Heart left ventricle (tissue), 16 donors: ENCODE results near the gene TBX1. TPM values are rescaled to one million over a fixed set of nuclear protein-coding genes. Genes with fewer than 3 reads are reported as not detected.

Experiments used
- ATAC-seq, 4 donors: fragments of 200-7000 bp; cut with Tn5 transposase; one replicate each; pipeline ENCODE4 v1.9.1; 2020 to 2022; ENCODE audit warnings: moderate library complexity in 4 of 4, mild to moderate bottlenecking in 3 of 4, moderate number of reproducible peaks in 1 of 4
- DNase-seq, 5 donors: peaks; one replicate each; pipeline ENCODE4 v3.0.0-alpha.2; 2020
- H3K27ac ChIP-seq, 12 donors: fragments of 200-600 bp; sonication (generic) in 4 of 12; one replicate each; pipeline versions ENCODE4 v1.5.0 to v1.8.0; 2016 to 2022; ENCODE audit warnings: mild to moderate bottlenecking in 2 of 12
- H3K27me3 ChIP-seq, 9 donors: fragments of 200-600 bp; sonication (generic) in 2 of 9; one replicate each; pipeline versions ENCODE4 v1.5.1 to v1.8.0; 2016 to 2022; ENCODE audit warnings: mild to moderate bottlenecking in 3 of 9
- H3K36me3 ChIP-seq, 9 donors: fragments of 200-600 bp; sonication (generic) in 2 of 9; one replicate each; pipeline versions ENCODE4 v1.5.0 to v1.8.0; 2018 to 2022; ENCODE audit warnings: mild to moderate bottlenecking in 2 of 9
- H3K4me1 ChIP-seq, 12 donors: fragments of 200-600 bp; sonication (generic) in 4 of 12; one replicate each; pipeline versions ENCODE4 v1.5.0 to v1.8.0; 2016 to 2022; ENCODE audit warnings: mild to moderate bottlenecking in 3 of 12
- H3K4me3 ChIP-seq, 12 donors: fragments of 200-600 bp; sonication (generic) in 4 of 12; one replicate each; pipeline versions ENCODE4 v1.5.0 to v1.8.0; 2017 to 2022; ENCODE audit warnings: mild to moderate bottlenecking in 9 of 12, moderate library complexity in 4 of 12
- H3K9me3 ChIP-seq, 12 donors: fragments of 200-600 bp; sonication (generic) in 4 of 12; one replicate each; pipeline versions ENCODE4 v1.5.0 to v1.8.0; 2016 to 2022; ENCODE audit warnings: mild to moderate bottlenecking in 1 of 12
- CTCF ChIP-seq, 12 donors: fragments of 200-600 bp; sonication (generic) in 4 of 12; IDR thresholded peaks; one replicate each; pipeline versions ENCODE4 v1.5.0 to v1.8.0; 2018 to 2022; ENCODE audit warnings: antibody characterized with exemption in 12 of 12, mild to moderate bottlenecking in 5 of 12
- POLR2A ChIP-seq, 2 donors: fragments of 450-650 bp; IDR thresholded peaks; one replicate each; pipeline ENCODE4 v1.6.1; 2017; ENCODE audit warnings: antibody characterized with exemption in 2 of 2, mild to moderate bottlenecking in 2 of 2, moderate library complexity in 2 of 2
- WGBS, 4 donors: extraction: QIAGEN DNeasy Blood & Tissue Kit in 2 of 4; methylation state at CpG; one replicate each; pipeline versions ENCODE4 v1.1.5 to v1.1.7; 2013 to 2018; 5-methylcytosine and 5-hydroxymethylcytosine counted together
- intact Hi-C, 10 donors: fragments of 100-400 bp; cut with DNase I; formaldehyde crosslinking; loops; one replicate each; pipeline versions ENCODE4 v1.11.1 to v1.14.2; 2022
- polyA plus RNA-seq, 2 donors: library from polyadenylated mRNA; stranded (reverse); fragments of 200-250 nt; gene quantifications; one replicate each; pipeline ENCODE4 v1.2.3, GENCODE V29; 2013
- total RNA-seq, 9 donors: library from RNA; depleted of rRNA in 2 of 9; stranded (reverse); fragments of >200 nt in 2 of 9; fragmentation: NEBNext Ultra II Directional in 3 of 9; extraction: Animal tissue kit (Norgen Biotek cat#: 25700) in 3 of 9; gene quantifications; one replicate each; pipeline versions ENCODE4 v1.1.0 to v1.2.4, GENCODE V29; 2016 to 2023
- donor health status: ischemic (EF 13 %, LVEDD 7.1; RV severe dilation, severe dysfunction).
- donor health status: healthy with polysubstance abuse.
- donor health status: DM: no; HTN: yes; CAD: no.
- donor health status: DM: no; HTN: no; CAD: no.
- donor health status: ischemic (EF 25% LVEDD 6.9; RV normal size, moderate dysfunction).
- donor health status: ischemic (EF 25% LVEDD 5.7; RV mildly dilated, moderate dysfunction).
- donor health status: healthy.
- donor health status: DM: yes; HTN: yes; CAD: no.
- donor health status: ischemic (EF 35%, LVEDD 5.7; RV mildly dilated, moderate dysfunction).
- donor health status: nonischemic (EF 11% LVEDD 7.7; RV severe dilation, severe dysfunction).
- donor health status: DM: yes; HTN: yes; CAD: no.
- donor health status: PGD.
- donor health status: ischemic (EF 29% LVEDD 5.4; RV normal size, mild dysfunction).
- donor health status: nonischemic (EF 23%, LVEDD 6.1; RV moderate dilation, normal function).

Gene TBX1
- total and polyA plus RNA-seq, 11 donors: 0.11 to 3.1 (median 0.97) TPM; not detected in 1

GRCh38 chr22:19753090-19753842 is 7.3 kb upstream of the TBX1 start:
- WGBS, 4 donors: 84 to 95% (median 87%) methylated on average over 9 to 10 of the region's 10 CpGs
- Histone ChIP-seq H3K9me3 (no peaks in the 10 kb centered on the region), H3K27ac (no peak overlapping the region), H3K4me3 (no peak overlapping the region), H3K27me3 (peaks cover 35 to 69% (median 47%) of the 10 kb centered on the region in 9 donors), H3K36me3 (no peaks in the 10 kb centered on the region), H3K4me1 (peaks cover 0 to 28% (median 9%) of the 10 kb centered on the region in 12 donors)
- TF ChIP-seq POLR2A (IDR thresholded peaks at IDR 0.05): no peak
- intact Hi-C loops: no loop called here
- ATAC-seq (no peak), DNase-seq (no peak)

GRCh38 chr22:19753996-19754700 is 6.4 kb upstream of the TBX1 start:
- H3K4me1 ChIP-seq: peaks cover 0 to 35% (median 9%) of the 10 kb centered on the region in 12 donors
- no peak for ATAC-seq
- H3K27ac ChIP-seq: no peak overlapping the region
- WGBS, 4 donors: 61 to 81% (median 65%) methylated on average over 12 to 14 of the region's 14 CpGs
- no peaks in the 10 kb centered on the region for H3K36me3 ChIP-seq
- H3K4me3 ChIP-seq: no peak overlapping the region
- peaks cover 44 to 78% (median 55%) of the 10 kb centered on the region in 9 donors for H3K27me3 ChIP-seq
- H3K9me3 ChIP-seq: no peaks in the 10 kb centered on the region
- no peak for DNase-seq
- intact Hi-C loops: no loop called here
- TF ChIP-seq CTCF (IDR thresholded peaks at IDR 0.05) (no peak), POLR2A (IDR thresholded peaks at IDR 0.05) (no peak)

DNA sequence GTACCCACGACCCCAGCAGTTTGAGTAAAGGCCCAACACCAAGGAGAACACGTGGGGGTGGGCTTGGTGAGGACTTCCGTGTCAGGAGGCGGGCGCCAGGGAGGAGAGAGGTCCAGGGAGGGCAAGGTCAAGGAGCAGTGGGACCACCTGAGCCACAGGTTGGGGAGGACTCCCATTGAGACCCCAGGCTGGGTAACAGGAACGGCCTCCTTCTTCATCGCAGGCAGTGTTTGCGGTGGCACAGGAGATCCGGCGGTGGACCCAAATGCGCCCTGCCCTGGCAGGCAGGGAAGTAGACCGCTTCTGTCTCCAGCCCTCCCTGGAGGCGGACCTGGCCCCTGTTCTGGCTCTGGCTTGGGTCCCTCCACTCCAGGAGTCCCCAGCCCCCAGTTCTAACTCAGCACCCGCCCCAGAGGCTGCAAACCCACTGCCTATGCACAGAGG is 5.9 kb upstream of the TBX1 start:
- DNase-seq (no peak), ATAC-seq (no peak)
- Histone ChIP-seq H3K27me3 (peaks cover 50 to 84% (median 61%) of the 10 kb centered on the region in 9 donors), H3K4me1 (peaks cover 0 to 41% (median 13%) of the 10 kb centered on the region in 12 donors), H3K4me3 (no peak overlapping the region), H3K27ac (no peak overlapping the region), H3K9me3 (no peaks in the 10 kb centered on the region), H3K36me3 (no peaks in the 10 kb centered on the region)
- TF ChIP-seq CTCF (IDR thresholded peaks at IDR 0.05): no peak
- no peak for TF ChIP-seq POLR2A (IDR thresholded peaks at IDR 0.05)
- intact Hi-C loops: no loop called here
- 33 to 67% (median 42%) methylated on average over 7 to 14 of the region's 14 CpGs for WGBS, 4 donors

DNA sequence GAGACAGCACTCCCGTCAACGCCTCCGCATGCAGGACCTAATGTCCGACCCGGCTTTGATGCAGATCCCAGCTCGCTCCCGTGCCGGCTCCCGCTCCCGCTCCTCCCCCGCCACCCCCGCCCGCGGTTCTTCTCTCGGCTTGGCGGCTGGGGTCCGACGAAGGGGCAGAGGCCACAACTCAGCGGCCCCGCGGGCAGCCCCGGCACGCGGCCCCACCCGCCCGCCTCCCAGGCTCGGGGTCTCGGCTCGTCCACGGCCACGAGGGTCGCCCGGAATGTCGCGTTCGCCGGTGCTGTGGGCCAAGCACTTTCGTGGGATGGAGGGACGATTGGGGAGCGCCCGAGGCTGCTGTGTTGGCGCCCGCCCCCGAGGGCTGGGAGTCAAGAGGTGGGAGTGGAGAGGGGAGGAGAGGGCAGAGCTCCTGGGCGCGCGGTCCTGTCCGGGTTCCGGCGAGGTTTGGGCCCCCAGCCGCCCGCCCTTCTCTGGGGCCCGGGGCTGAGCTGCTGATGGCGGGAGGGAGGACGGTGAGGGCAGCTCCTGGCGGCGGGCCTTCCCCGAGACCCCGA is 5.3 kb upstream of the TBX1 start:
- WGBS, 4 donors: 0 to 2% (median 1%) methylated on average over 22 to 59 of the region's 59 CpGs
- intact Hi-C loops: no loop called here

More for the DNA sequence above, 5.3 kb upstream of the TBX1 start:
- Histone ChIP-seq H3K4me1 (peaks cover 0 to 46% (median 18%) of the 10 kb centered on the region in 12 donors), H3K27me3 (peaks cover 55 to 84% (median 65%) of the 10 kb centered on the region in 9 donors), H3K9me3 (no peaks in the 10 kb centered on the region), H3K4me3 (no peak overlapping the region), H3K27ac (no peak overlapping the region), H3K36me3 (no peaks in the 10 kb centered on the region)
- TF ChIP-seq CTCF (IDR thresholded peaks at IDR 0.05): no peak
- TF ChIP-seq POLR2A (IDR thresholded peaks at IDR 0.05): no peak
- ATAC-seq (no peak), DNase-seq (no peak)
